Measurements from ENCODE around the gene ACSL6. TPM values are rescaled to one million over a fixed set of nuclear protein-coding genes. Genes with fewer than 3 reads are reported as not detected.

The ACSL6 gene
- total RNA-seq, 2 donors from 2014 or later: 0.04 to 0.73 TPM

DNA sequence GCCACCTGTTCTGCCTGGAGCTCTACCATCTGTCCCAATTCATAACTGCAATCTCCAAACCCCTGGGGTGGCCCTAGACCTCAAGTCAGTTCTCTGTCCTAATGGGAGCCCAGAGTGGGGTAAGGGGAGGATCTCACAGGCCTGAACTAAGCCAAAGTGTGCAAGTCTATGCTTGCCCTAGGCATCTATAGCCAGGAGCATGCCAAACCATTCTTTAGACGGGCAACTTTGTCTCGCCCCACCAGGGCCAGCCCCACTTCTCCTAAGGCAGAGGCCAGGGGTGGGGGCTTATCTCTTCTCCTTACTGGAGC lies 3.3 kb downstream of the ACSL6 start:
- Mint-ChIP-seq H3K27me3 (ENCODE audit: insufficient read depth) (peaks cover 31% of the 10 kb centered on the region), H3K27ac (no peak overlapping the region), H3K4me3 (no peak overlapping the region), H3K9me3 (no peaks in the 10 kb centered on the region), H3K4me1 (peaks cover 14% of the 10 kb centered on the region), H3K36me3 (ENCODE audit: low read depth) (no peaks in the 10 kb centered on the region)
- H3K9me3 ChIP-seq (ENCODE audit: control insufficient read depth, low read length): no peaks in the 10 kb centered on the region
- H3K27me3 ChIP-seq (ENCODE audit: control insufficient read depth, insufficient read depth, low read length, poor library complexity, severe bottlenecking): peaks cover 48% of the 10 kb centered on the region
- TF ChIP-seq, protein P1, sequence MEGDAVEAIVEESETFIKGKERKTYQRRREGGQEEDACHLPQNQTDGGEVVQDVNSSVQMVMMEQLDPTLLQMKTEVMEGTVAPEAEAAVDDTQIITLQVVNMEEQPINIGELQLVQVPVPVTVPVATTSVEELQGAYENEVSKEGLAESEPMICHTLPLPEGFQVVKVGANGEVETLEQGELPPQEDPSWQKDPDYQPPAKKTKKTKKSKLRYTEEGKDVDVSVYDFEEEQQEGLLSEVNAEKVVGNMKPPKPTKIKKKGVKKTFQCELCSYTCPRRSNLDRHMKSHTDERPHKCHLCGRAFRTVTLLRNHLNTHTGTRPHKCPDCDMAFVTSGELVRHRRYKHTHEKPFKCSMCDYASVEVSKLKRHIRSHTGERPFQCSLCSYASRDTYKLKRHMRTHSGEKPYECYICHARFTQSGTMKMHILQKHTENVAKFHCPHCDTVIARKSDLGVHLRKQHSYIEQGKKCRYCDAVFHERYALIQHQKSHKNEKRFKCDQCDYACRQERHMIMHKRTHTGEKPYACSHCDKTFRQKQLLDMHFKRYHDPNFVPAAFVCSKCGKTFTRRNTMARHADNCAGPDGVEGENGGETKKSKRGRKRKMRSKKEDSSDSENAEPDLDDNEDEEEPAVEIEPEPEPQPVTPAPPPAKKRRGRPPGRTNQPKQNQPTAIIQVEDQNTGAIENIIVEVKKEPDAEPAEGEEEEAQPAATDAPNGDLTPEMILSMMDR (conservative IDR thresholded peaks at IDR 0.05): no peak
- H3K4me3 ChIP-seq (ENCODE audit: low read length): no peak overlapping the region
- H3K27ac ChIP-seq (ENCODE audit: low read depth, low read length): no peak overlapping the region
- no peaks in the 10 kb centered on the region for H3K36me3 ChIP-seq (ENCODE audit: control insufficient read depth, insufficient read depth, low read length)
- DNase-seq: no peak
- peaks cover 4% of the 10 kb centered on the region for H3K4me1 ChIP-seq (ENCODE audit: control insufficient read depth, insufficient read depth, low read length)
- WGBS, 2 experiments (ENCODE audit: insufficient coverage in 1 of 2, insufficient read length in 1 of 2): 77 to 83% methylated on average over 2 of the region's 2 CpGs
- H3K9ac ChIP-seq (ENCODE audit: extremely low read depth, low read length, poor library complexity, severe bottlenecking): no peak overlapping the region

DNA sequence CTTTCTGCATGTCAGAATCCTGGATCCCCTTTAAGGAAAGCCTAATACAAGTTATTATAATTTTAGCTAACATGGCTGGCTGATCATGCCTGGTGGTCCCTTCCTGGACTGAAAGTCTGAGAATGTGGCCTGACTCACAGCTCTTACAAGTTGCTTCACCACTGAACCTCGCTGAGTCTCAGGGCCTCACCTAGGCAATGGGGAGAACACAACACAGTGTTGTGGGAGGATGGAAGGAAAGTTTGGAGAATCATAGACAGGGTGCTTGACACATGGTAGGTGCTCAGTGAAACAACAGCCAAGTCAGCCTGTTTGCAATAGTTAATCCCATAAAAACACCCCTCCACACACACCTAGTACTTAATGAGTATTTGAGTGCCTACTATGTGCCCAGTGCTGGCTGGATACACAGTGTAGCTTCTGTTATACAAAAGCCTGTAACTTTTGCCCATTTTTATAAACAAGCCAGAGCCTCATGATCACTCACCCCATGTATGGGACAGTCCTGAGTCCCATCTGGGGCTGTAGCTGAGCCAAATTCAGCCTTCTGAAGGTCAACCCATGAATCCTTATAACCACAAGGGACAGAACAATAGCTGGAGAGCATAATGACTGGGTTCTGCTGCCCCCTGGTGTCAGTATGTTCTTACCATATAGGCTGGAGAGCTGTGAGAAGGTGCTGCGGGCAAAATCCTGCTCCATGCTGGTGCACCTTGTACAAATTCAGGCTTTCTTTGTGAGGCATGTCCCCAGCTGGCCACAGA lies 3.9 kb downstream of the ACSL6 start:
- peak; percentile 95 for DNase-seq
- no peak overlapping the region for H3K27ac Mint-ChIP-seq
- no peaks in the 10 kb centered on the region for H3K9me3 Mint-ChIP-seq
- Histone ChIP-seq H3K4me1 (ENCODE audit: control insufficient read depth, insufficient read depth, low read length) (peaks cover 4% of the 10 kb centered on the region), H3K9me3 (ENCODE audit: control insufficient read depth, low read length) (no peaks in the 10 kb centered on the region), H3K36me3 (ENCODE audit: control insufficient read depth, insufficient read depth, low read length) (no peaks in the 10 kb centered on the region), H3K27ac (ENCODE audit: low read depth, low read length) (no peak overlapping the region), H3K27me3 (ENCODE audit: control insufficient read depth, insufficient read depth, low read length, poor library complexity, severe bottlenecking) (peaks cover 43% of the 10 kb centered on the region), H3K9ac (ENCODE audit: extremely low read depth, low read length, poor library complexity, severe bottlenecking) (no peak overlapping the region), H3K4me3 (ENCODE audit: low read length) (no peak overlapping the region)
- peaks cover 20% of the 10 kb centered on the region for H3K4me1 Mint-ChIP-seq
- H3K4me3 Mint-ChIP-seq: no peak overlapping the region
- peaks cover 31% of the 10 kb centered on the region for H3K27me3 Mint-ChIP-seq (ENCODE audit: insufficient read depth)
- TF ChIP-seq, protein P1 (conservative IDR thresholded peaks at IDR 0.05): peak; percentile 86
- no peaks in the 10 kb centered on the region for H3K36me3 Mint-ChIP-seq (ENCODE audit: low read depth)
- 71% methylated on average over 2 of the region's 2 CpGs; no CpG with 5 or more reads in 1 of the 2 experiments for WGBS, 2 experiments (ENCODE audit: insufficient coverage in 1 of 2, insufficient read length in 1 of 2)

DNA sequence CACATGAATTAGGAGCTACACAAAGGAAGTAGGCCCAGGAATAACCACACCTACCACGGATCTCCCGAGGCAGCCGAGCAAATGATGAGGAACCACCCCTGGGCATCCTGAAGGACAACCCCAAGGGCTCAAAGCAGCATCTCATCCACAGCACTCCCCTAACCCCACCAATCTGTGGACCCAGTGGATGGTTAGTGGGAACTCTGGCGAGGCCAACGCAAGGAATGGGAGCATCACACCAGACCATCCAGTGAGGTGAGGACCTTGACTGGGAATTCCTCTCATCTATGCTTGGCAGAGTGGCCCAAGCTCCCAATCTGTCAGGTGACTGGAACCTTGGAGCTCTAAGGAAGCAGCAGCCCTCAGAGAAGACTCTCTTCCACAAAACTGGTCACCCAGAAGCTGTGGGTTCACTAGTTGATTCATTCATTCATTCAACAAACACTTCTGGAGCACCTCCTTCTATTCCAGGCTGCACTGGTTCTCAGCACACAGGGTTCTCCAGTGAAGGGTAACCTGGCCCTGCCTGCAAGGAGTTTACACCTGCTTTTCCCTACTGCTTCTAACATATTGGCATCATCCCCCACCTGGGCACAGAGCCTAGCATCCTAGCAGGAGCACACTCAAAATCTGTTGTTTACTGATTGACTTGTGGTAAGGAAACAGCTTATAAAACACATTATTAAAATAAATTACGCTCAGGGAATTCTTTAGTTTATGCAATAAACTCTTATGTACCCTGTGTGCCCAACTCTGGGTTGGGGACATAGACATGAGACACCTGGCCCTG lies 4.9 kb downstream of the ACSL6 start:
- Histone ChIP-seq H3K9ac (ENCODE audit: extremely low read depth, low read length, poor library complexity, severe bottlenecking) (no peak overlapping the region), H3K36me3 (ENCODE audit: control insufficient read depth, insufficient read depth, low read length) (no peaks in the 10 kb centered on the region), H3K4me1 (ENCODE audit: control insufficient read depth, insufficient read depth, low read length) (peaks cover 7% of the 10 kb centered on the region), H3K9me3 (ENCODE audit: control insufficient read depth, low read length) (no peaks in the 10 kb centered on the region), H3K27ac (ENCODE audit: low read depth, low read length) (no peak overlapping the region), H3K27me3 (ENCODE audit: control insufficient read depth, insufficient read depth, low read length, poor library complexity, severe bottlenecking) (peaks cover 33% of the 10 kb centered on the region), H3K4me3 (ENCODE audit: low read length) (no peak overlapping the region)
- H3K36me3 Mint-ChIP-seq (ENCODE audit: low read depth): no peaks in the 10 kb centered on the region
- H3K27me3 Mint-ChIP-seq (ENCODE audit: insufficient read depth): peaks cover 22% of the 10 kb centered on the region
- peaks cover 28% of the 10 kb centered on the region for H3K4me1 Mint-ChIP-seq
- H3K4me3 Mint-ChIP-seq: no peak overlapping the region
- 81 to 88% methylated on average over 5 to 6 of the region's 6 CpGs for WGBS, 2 experiments (ENCODE audit: insufficient coverage in 1 of 2, insufficient read length in 1 of 2)
- DNase-seq: no peak
- H3K27ac Mint-ChIP-seq: no peak overlapping the region
- TF ChIP-seq, protein P1 (conservative IDR thresholded peaks at IDR 0.05): no peak
- no peaks in the 10 kb centered on the region for H3K9me3 Mint-ChIP-seq

Data from endodermal cell (in vitro differentiated cells).